ENCODE measurements around the gene CASP6. TPM values are rescaled to one million over a fixed set of nuclear protein-coding genes. Genes with fewer than 3 reads are reported as not detected.

CASP6 gene
- total RNA-seq, 1 donor from 2014 or later, result 7.0 TPM

- CTCF ChIA-PET, result no interaction called here
- Mint-ChIP-seq H3K4me3 (peak overlapping the region; percentile 90), H3K27ac (peak overlapping the region; percentile 74), H3K9me3 (no peaks in the 10 kb centered on the region), H3K4me1 (peaks cover 12% of the 10 kb centered on the region), H3K27me3 (no peaks in the 10 kb centered on the region), H3K36me3 (ENCODE audit: low read depth) (peaks cover 8% of the 10 kb centered on the region)
- DNase-seq (no peak), ATAC-seq (ENCODE audit: low read depth) (no peak)
- POLR2A ChIA-PET, result interaction anchor here (2.5 to 3.0 kb wide), 2 partner anchors 169 to 296 kb away, joined by 9 to 10 read pairs; partner anchors contain the start of genes MCUB and SEC24B
- TF ChIP-seq, protein P1, sequence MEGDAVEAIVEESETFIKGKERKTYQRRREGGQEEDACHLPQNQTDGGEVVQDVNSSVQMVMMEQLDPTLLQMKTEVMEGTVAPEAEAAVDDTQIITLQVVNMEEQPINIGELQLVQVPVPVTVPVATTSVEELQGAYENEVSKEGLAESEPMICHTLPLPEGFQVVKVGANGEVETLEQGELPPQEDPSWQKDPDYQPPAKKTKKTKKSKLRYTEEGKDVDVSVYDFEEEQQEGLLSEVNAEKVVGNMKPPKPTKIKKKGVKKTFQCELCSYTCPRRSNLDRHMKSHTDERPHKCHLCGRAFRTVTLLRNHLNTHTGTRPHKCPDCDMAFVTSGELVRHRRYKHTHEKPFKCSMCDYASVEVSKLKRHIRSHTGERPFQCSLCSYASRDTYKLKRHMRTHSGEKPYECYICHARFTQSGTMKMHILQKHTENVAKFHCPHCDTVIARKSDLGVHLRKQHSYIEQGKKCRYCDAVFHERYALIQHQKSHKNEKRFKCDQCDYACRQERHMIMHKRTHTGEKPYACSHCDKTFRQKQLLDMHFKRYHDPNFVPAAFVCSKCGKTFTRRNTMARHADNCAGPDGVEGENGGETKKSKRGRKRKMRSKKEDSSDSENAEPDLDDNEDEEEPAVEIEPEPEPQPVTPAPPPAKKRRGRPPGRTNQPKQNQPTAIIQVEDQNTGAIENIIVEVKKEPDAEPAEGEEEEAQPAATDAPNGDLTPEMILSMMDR (IDR thresholded peaks at IDR 0.05), result no peak
- intact Hi-C loops (cut with micrococcal nuclease), result loop anchor here (1.0 kb wide), 2 partner anchors 26 to 169 kb away; partner anchors contain the start of genes CASP6 and MCUB
Measured at GRCh38 chr4:109729117-109729717, 26.0 kb upstream of the CASP6 start.

DNA sequence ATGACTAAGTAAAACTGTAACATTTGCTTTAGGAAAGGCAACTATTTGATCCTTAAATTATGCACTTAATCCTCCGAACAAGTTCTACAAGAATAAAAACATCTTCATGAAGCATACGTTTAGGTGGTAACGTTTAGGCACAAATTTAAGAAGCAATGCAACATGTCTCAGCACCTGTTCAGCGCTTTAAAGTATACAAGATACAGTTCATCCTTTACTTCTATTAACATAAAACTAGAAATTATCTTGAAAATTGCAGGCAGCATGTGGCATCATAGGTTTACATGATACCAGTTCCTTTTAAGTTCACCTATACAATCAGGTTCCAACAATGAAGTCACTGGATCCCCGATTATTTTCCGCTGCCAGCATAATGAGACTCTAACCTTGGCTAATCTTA is 25.1 kb upstream of the CASP6 start:
- TF ChIP-seq, protein P1 (IDR thresholded peaks at IDR 0.05), result no peak
- intact Hi-C loops (cut with micrococcal nuclease), result no loop called here
- ChIA-PET CTCF (no interaction called here), POLR2A (interaction anchor here (3.0 kb wide), 1 partner anchor 168 kb away, joined by 10 read pairs; the partner anchor contains the start of gene MCUB)
- no peak overlapping the region for H3K27ac Mint-ChIP-seq
- DNase-seq, result no peak
- no peak for ATAC-seq (ENCODE audit: low read depth)
- peaks cover 14% of the 10 kb centered on the region for H3K4me1 Mint-ChIP-seq
- H3K27me3 Mint-ChIP-seq, result no peaks in the 10 kb centered on the region
- peaks cover 8% of the 10 kb centered on the region for H3K36me3 Mint-ChIP-seq (ENCODE audit: low read depth)
- H3K9me3 Mint-ChIP-seq, result no peaks in the 10 kb centered on the region
- H3K4me3 Mint-ChIP-seq, result peak overlapping the region; percentile 90

DNA sequence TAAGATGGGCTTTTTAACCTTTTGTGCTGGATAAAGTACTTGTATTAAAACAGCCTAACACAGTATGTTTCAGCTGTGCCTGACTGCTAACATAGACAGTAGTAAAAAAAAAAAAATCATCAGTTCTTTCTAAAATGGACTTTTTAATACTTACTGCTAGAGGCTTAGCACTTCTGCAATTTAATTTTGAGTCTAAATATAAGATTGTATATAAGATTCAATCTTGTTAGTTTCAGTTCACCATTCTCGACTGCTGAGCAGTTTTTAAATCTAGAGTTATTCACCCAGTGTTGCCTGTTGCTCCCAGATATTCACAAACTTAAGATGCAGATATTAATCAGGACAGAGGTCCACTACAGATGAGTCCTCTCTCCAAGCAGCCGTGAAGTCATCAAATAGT is 19.9 kb upstream of the CASP6 start:
- Mint-ChIP-seq H3K27me3 (no peaks in the 10 kb centered on the region), H3K27ac (peak overlapping the region; percentile 61), H3K4me3 (no peak overlapping the region), H3K4me1 (peaks cover 14% of the 10 kb centered on the region), H3K9me3 (no peaks in the 10 kb centered on the region), H3K36me3 (ENCODE audit: low read depth) (peaks cover 8% of the 10 kb centered on the region)
- intact Hi-C loops (cut with micrococcal nuclease), result no loop called here
- DNase-seq, result no peak
- ATAC-seq (ENCODE audit: low read depth), result no peak
- ChIA-PET CTCF (no interaction called here), POLR2A (interaction anchor here (0.6 kb wide), 2 partner anchors 11 to 163 kb away, joined by 3 to 5 read pairs; no protein-coding TSS in a partner anchor)
- TF ChIP-seq, protein P1 (IDR thresholded peaks at IDR 0.05), result no peak

- no peaks in the 10 kb centered on the region for H3K9me3 Mint-ChIP-seq
- H3K4me3 Mint-ChIP-seq, result no peak overlapping the region
- H3K27me3 Mint-ChIP-seq, result no peaks in the 10 kb centered on the region
- intact Hi-C loops (cut with micrococcal nuclease), result no loop called here
- no peak for ATAC-seq (ENCODE audit: low read depth)
- H3K27ac Mint-ChIP-seq, result no peak overlapping the region
- POLR2A ChIA-PET, result interaction anchor here (0.6 kb wide), 1 partner anchor 12 kb away, joined by 3 read pairs; no protein-coding TSS in a partner anchor
- CTCF ChIA-PET, result no interaction called here
- no peak for DNase-seq
- peaks cover 14% of the 10 kb centered on the region for H3K4me1 Mint-ChIP-seq
- H3K36me3 Mint-ChIP-seq (ENCODE audit: low read depth), result peaks cover 9% of the 10 kb centered on the region
- TF ChIP-seq, protein P1 (IDR thresholded peaks at IDR 0.05), result no peak
Measured at GRCh38 chr4:109722357-109722756, 19.1 kb upstream of the CASP6 start.

GRCh38 chr4:109721033-109721432 is 17.8 kb upstream of the CASP6 start:
- Mint-ChIP-seq H3K27ac (no peak overlapping the region), H3K36me3 (ENCODE audit: low read depth) (peaks cover 17% of the 10 kb centered on the region), H3K27me3 (no peaks in the 10 kb centered on the region), H3K4me3 (no peak overlapping the region), H3K4me1 (peaks cover 14% of the 10 kb centered on the region), H3K9me3 (no peaks in the 10 kb centered on the region)
- CTCF ChIA-PET, result no interaction called here
- no peak for ATAC-seq (ENCODE audit: low read depth)
- intact Hi-C loops (cut with micrococcal nuclease), result no loop called here
- TF ChIP-seq, protein P1 (IDR thresholded peaks at IDR 0.05), result no peak
- DNase-seq, result no peak
- POLR2A ChIA-PET, result no interaction called here

All from activated B cell treated with CpG ODN at 0.5 μM for 24 hours (primary cell).